ENCODE data around the gene EPHA2.

The EPHA2 gene

GRCh38 chr1:16174886-16175598 is 19.2 kb upstream of the EPHA2 start:
- H3K27ac ChIP-seq = peak overlapping the region; percentile 91
- TF ChIP-seq CTCF (conservative IDR thresholded peaks at IDR 0.05) = no peak

- no peak for TF ChIP-seq CTCF (conservative IDR thresholded peaks at IDR 0.05)
- H3K27ac ChIP-seq = no peak overlapping the region; the same call in 1 of the 2 replicates
These were observed 18.5 kb upstream of the EPHA2 start for GRCh38 chr1:16174261-16174868.

DNA sequence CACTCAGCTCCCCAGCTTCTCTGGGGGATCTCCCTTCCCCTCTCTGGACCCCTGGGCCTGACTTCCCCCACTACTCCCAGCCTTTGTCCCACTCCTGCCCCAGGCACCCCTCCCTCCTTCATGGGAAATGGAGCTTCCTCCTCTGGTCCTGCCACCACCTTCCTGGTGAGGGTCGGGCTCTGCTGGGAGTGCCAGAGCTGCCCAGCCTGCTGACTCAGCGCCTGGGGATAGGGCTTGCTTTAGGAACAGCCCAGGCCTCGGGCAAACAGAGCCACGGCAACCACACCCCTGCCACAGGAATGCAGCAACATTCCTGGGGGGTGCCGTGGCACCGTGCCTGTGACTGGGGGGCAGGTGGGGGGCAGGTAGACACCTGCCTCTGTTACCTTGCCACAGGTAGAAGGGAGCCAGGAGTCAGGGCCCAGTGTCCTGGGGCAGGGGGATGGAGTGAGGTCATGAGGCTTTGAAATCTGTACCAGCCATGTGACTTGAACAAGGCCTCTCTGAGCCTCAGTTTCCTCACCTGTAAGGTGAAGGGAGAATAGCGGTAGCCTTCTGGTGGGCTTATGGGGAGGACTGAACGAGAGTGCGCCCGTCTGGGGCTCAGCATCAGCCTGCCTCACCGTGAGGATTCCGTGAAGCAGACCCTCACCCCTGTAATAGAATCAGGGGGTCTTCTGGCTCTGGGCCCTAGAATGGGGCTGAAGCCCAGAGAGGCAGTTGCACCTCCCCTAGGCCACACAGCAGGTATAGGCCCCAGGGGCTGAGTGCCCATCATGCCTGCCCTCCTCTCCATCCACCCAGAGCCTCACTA is 17.8 kb upstream of the EPHA2 start:
- H3K27ac ChIP-seq = no peak overlapping the region; the same call in 1 of the 2 replicates
- TF ChIP-seq CTCF (conservative IDR thresholded peaks at IDR 0.05) = no peak

- no peak for TF ChIP-seq CTCF (conservative IDR thresholded peaks at IDR 0.05)
- no peak overlapping the region for H3K27ac ChIP-seq
These were observed 17.1 kb upstream of the EPHA2 start for GRCh38 chr1:16172964-16173446.

DNA sequence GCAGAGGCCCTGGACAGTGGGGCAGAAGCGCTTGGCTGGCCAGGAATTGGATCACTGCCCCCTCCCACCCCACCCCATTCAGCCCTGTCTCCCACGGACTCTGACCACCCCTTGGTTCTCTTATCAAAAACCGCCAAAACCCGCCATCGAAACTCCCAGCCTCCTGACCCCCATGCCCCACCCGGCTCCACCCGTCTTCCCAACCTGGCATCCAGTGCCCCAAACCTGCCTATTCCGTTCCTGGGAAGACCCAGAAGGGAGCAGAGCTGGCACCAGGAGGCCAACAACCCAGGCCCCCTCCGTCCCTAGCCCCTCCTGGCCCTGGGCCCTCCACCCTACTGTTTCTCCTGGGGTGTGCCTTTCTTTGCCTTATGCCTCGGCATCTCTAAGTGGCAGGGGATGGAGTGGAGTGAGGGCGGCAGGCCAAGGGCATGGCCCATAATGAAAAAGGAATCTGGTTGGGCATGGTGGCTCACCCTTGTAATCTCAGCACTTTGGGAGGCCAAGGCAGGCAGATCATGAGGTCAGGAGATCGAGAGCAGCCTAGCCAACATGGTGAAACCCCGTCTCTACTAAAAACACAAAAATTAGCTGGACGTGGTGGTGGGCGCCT is 16.5 kb upstream of the EPHA2 start:
- no peak for TF ChIP-seq CTCF (conservative IDR thresholded peaks at IDR 0.05)
- H3K27ac ChIP-seq = no peak overlapping the region

GRCh38 chr1:16171314-16172151 is 15.7 kb upstream of the EPHA2 start:
- H3K27ac ChIP-seq = no peak overlapping the region
- TF ChIP-seq CTCF (conservative IDR thresholded peaks at IDR 0.05) = no peak

All from VCaP (cell line).